Panc1 (cell line): ENCODE measurements around the gene CUX1. TPM values are rescaled to one million over a fixed set of nuclear protein-coding genes. Genes with fewer than 3 reads are reported as not detected.

Source experiments
- ATAC-seq: fragments of 200-7000 bp; cut with Tn5 transposase; 2 replicates; pipeline ENCODE4 v1.9.1; 2020; ENCODE audit warnings: mild to moderate bottlenecking, moderate library complexity
- BruUV-seq: library from RNA; stranded (reverse); fragments of 400-500 nt; replicated peaks from 2 replicates; lab custom pipeline; 2021; lab: Mats Ljungman, UMichigan
- CTCF ChIA-PET: fragments of 300-600 bp; sonication (Branson Sonifier 250); formaldehyde crosslinking; loops from one replicate; lab custom pipeline; 2022; ENCODE audit warnings: antibody characterized with exemption; lab: Charles Lee
- POLR2A ChIA-PET: fragments of 300-600 bp; sonication (Branson Sonifier 250); formaldehyde crosslinking; loops from one replicate; lab custom pipeline; 2022; ENCODE audit warnings: antibody characterized with exemption; lab: Charles Lee
- DNase-seq: peaks from one replicate; pipeline ENCODE4 v3.0.0-alpha.2; 2010; ENCODE audit warnings: low read depth, low spot score
- H3K27ac ChIP-seq: 2 replicates; pipeline ENCODE4 v1.5.1; 2011; ENCODE audit warnings: mild to moderate bottlenecking, low read length, inconsistent platforms
- H3K27me3 ChIP-seq: fragments of 200-500 bp; sonication (Bioruptor generic); 2 replicates; pipeline ENCODE4 v1.6.0; 2014; ENCODE audit warnings: low read length, inconsistent platforms; ENCODE audit not compliant: control insufficient read depth, insufficient read depth
- H3K36me3 ChIP-seq: fragments of 200-500 bp; sonication (Bioruptor generic); 2 replicates; pipeline ENCODE4 v1.5.1; 2014; ENCODE audit warnings: inconsistent platforms, mild to moderate bottlenecking, low read length, moderate library complexity; ENCODE audit not compliant: control insufficient read depth, insufficient read depth
- H3K4me1 ChIP-seq: 2 replicates; pipeline ENCODE4 v1.5.1; 2011; ENCODE audit warnings: inconsistent platforms, mild to moderate bottlenecking, low read length, moderate library complexity; ENCODE audit not compliant: control insufficient read depth, insufficient read depth
- H3K4me3 ChIP-seq, 2 experiments: 2 replicates each; pipeline ENCODE4 v1.5.1; 2011 to 2012; ENCODE audit warnings: low read depth in 2 of 2, low read length in 2 of 2, mild to moderate bottlenecking in 2 of 2, inconsistent platforms in 1 of 2, moderate library complexity in 1 of 2
- H3K9me3 ChIP-seq: fragments of 200-500 bp; sonication (Bioruptor generic); 2 replicates; pipeline ENCODE4 v1.5.1; 2014; ENCODE audit warnings: low read depth, mild to moderate bottlenecking, inconsistent platforms, low read length, moderate library complexity; ENCODE audit not compliant: control insufficient read depth, insufficient read depth
- POLR2AphosphoS5 ChIP-seq: IDR thresholded peaks from 2 replicates; pipeline ENCODE4 v1.6.1; 2012; ENCODE audit warnings: mild to moderate bottlenecking, low read depth, low read length, moderate library complexity
- REST ChIP-seq, 2 experiments: IDR thresholded peaks; 2 replicates each; pipeline ENCODE4 v1.6.1; 2011 to 2012; ENCODE audit warnings: low read depth in 2 of 2, control low read depth in 1 of 2, low read length in 1 of 2, mild to moderate bottlenecking in 1 of 2, moderate library complexity in 1 of 2; ENCODE audit not compliant: insufficient read depth in 1 of 2
- SIN3A ChIP-seq: IDR thresholded peaks from 2 replicates; pipeline ENCODE4 v1.6.1; 2012; ENCODE audit warnings: low read depth, mild to moderate bottlenecking, low read length, moderate library complexity, borderline replicate concordance; ENCODE audit not compliant: insufficient read depth
- TCF7L2 ChIP-seq: IDR thresholded peaks from 2 replicates; pipeline ENCODE4 v1.6.1; 2011; ENCODE audit warnings: mild to moderate bottlenecking, low read depth, low read length, inconsistent platforms
- in situ Hi-C: cut with HindIII; loops from 2 replicates; pipeline ENCODE4 v1.10.0; 2016; ENCODE audit warnings: low sequenced_read_pairs, low pct_unique_long_range_greater_than_20kb
- intact Hi-C: fragments of 100-400 bp; cut with micrococcal nuclease; formaldehyde crosslinking; loops from one replicate; pipeline ENCODE4 v1.10.0; 2022; ENCODE audit not compliant: unreplicated experiment
- total RNA-seq: library from RNA; stranded (reverse); gene quantifications from one replicate; pipeline ENCODE4 v1.2.1, GENCODE V29; 2021; ENCODE audit not compliant: unreplicated experiment
- TF ChIP-seq, protein P1 (sequence below): fragments of 450-650 bp; IDR thresholded peaks from 2 replicates; pipeline ENCODE4 v1.5.1; 2017; ENCODE audit warnings: mild to moderate bottlenecking

Gene CUX1
- total RNA-seq, 1 experiment from 2014 or later, result 50.9 TPM

DNA sequence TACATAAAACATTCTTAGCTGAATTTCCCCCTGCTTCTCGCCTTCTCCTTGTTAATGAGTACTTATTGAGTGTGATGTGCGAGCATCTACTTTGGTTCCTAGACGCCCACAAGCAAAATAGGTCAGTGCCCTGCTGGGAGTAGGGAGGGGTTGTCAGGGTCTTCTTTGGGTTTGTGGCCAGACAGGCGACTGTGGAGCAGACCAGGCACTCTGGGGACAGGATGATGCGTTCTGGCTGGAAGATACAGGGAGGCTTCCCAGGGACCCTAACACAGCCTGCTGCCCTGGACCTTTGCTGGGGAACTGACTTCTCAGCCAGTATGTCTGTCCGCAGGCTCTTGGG, 227.2 kb downstream of the CUX1 start:
- intact Hi-C loops, result no loop called here

GRCh38 chr7:102044984-102045673, 227.7 kb downstream of the CUX1 start:
- no peak for ATAC-seq
- no peak overlapping the region for H3K27ac ChIP-seq
- CTCF ChIA-PET, result interaction anchor here (0.5 kb wide), 1 partner anchor 274 kb away, joined by 3 read pairs; no protein-coding TSS in a partner anchor

More for the DNA sequence above, 227.2 kb downstream of the CUX1 start:
- CTCF ChIA-PET, result no interaction called here
- no peaks in the 10 kb centered on the region for H3K9me3 ChIP-seq
- in situ Hi-C loops, result no loop called here
- TF ChIP-seq, protein P1, sequence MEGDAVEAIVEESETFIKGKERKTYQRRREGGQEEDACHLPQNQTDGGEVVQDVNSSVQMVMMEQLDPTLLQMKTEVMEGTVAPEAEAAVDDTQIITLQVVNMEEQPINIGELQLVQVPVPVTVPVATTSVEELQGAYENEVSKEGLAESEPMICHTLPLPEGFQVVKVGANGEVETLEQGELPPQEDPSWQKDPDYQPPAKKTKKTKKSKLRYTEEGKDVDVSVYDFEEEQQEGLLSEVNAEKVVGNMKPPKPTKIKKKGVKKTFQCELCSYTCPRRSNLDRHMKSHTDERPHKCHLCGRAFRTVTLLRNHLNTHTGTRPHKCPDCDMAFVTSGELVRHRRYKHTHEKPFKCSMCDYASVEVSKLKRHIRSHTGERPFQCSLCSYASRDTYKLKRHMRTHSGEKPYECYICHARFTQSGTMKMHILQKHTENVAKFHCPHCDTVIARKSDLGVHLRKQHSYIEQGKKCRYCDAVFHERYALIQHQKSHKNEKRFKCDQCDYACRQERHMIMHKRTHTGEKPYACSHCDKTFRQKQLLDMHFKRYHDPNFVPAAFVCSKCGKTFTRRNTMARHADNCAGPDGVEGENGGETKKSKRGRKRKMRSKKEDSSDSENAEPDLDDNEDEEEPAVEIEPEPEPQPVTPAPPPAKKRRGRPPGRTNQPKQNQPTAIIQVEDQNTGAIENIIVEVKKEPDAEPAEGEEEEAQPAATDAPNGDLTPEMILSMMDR, result no peak
- no peak for TF ChIP-seq TCF7L2
- POLR2A ChIA-PET, result no interaction called here
- DNase-seq (no peak), ATAC-seq (no peak)
- no TSS peak for BruUV-seq
- no peak overlapping the region for H3K4me3 ChIP-seq
- H3K27me3 ChIP-seq, result no peaks in the 10 kb centered on the region
- no peak overlapping the region for H3K27ac ChIP-seq
- H3K36me3 ChIP-seq, result no peaks in the 10 kb centered on the region
- no peaks in the 10 kb centered on the region for H3K4me1 ChIP-seq

More at GRCh38 chr7:102044984-102045673, 227.7 kb downstream of the CUX1 start:
- no TSS peak for BruUV-seq
- Histone ChIP-seq H3K9me3 (no peaks in the 10 kb centered on the region), H3K4me3 (no peak overlapping the region; a peak in 1 of 4 replicates), H3K4me1 (no peaks in the 10 kb centered on the region), H3K27me3 (no peaks in the 10 kb centered on the region), H3K36me3 (no peaks in the 10 kb centered on the region)
- no peak for TF ChIP-seq REST (IDR thresholded peaks at IDR 0.05; ENCODE audit: insufficient read depth in 1 of 2, low read depth in 2 of 2, low read length in 1 of 2)
- no peak for TF ChIP-seq SIN3A
- no peak for TF ChIP-seq POLR2AphosphoS5
- TF ChIP-seq, protein P1, result no peak
- no peak for TF ChIP-seq TCF7L2
- intact Hi-C loops (no loop called here), in situ Hi-C loops (no loop called here)
- no peak for DNase-seq
- POLR2A ChIA-PET, result interaction anchor here (0.6 kb wide), 1 partner anchor 166 kb away, joined by 3 read pairs; no protein-coding TSS in a partner anchor
